Upper lobe of left lung (tissue), 6 donors: ENCODE measurements around the gene SLC48A1. TPM values are rescaled to one million over a fixed set of nuclear protein-coding genes. Genes with fewer than 3 reads are reported as not detected.

Experiments
- ATAC-seq, 2 donors: fragments of 200-7000 bp; cut with Tn5 transposase; one replicate each; pipeline ENCODE4 v1.9.1; 2022; ENCODE audit warnings: mild to moderate bottlenecking in 2 of 2, moderate library complexity in 2 of 2; ENCODE audit not compliant: low FRiP score in 2 of 2
- DNase-seq, 2 donors: peaks; one replicate each; pipeline ENCODE4 v3.0.0-alpha.2; 2019 to 2020
- H3K27ac ChIP-seq, 4 donors: fragments of 200-600 bp; sonication (generic); one replicate each; pipeline ENCODE4 v1.5.1; 2016 to 2019
- H3K27me3 ChIP-seq, 4 donors: fragments of 200-600 bp; sonication (generic); one replicate each; pipeline ENCODE4 v1.5.1; 2017 to 2019
- H3K36me3 ChIP-seq, 4 donors: fragments of 200-600 bp; sonication (generic); one replicate each; pipeline ENCODE4 v1.5.1; 2016 to 2019
- H3K4me1 ChIP-seq, 4 donors: fragments of 200-600 bp; sonication (generic); one replicate each; pipeline ENCODE4 v1.5.1; 2018 to 2019
- H3K4me3 ChIP-seq, 4 donors: fragments of 200-600 bp; sonication (generic); one replicate each; pipeline ENCODE4 v1.5.1; 2017 to 2019; ENCODE audit warnings: mild to moderate bottlenecking in 2 of 4, moderate library complexity in 1 of 4
- H3K9me3 ChIP-seq, 4 donors: fragments of 200-600 bp; sonication (generic); one replicate each; pipeline ENCODE4 v1.5.1; 2018 to 2019
- EP300 ChIP-seq, 4 donors: sonication (generic); formaldehyde crosslinking; IDR thresholded peaks; one replicate each; pipeline ENCODE4 v1.5.1; 2017; ENCODE audit warnings: antibody characterized with exemption in 4 of 4, control low read depth in 2 of 4
- POLR2A ChIP-seq, 4 donors: fragments of 450-650 bp; IDR thresholded peaks; one replicate each; pipeline ENCODE4 v1.5.1; 2016 to 2017; ENCODE audit warnings: antibody characterized with exemption in 4 of 4, mild to moderate bottlenecking in 2 of 4
- POLR2AphosphoS5 ChIP-seq, 2 donors: sonication (generic); formaldehyde crosslinking; IDR thresholded peaks; one replicate each; pipeline ENCODE4 v1.5.1; 2017; ENCODE audit warnings: antibody characterized with exemption in 2 of 2
- WGBS, 2 donors: methylation state at CpG; one replicate each; pipeline ENCODE4 v1.1.5; 2017 to 2018; 5-methylcytosine and 5-hydroxymethylcytosine counted together
- total RNA-seq, 6 donors: library from RNA; depleted of rRNA in 4 of 6; stranded (reverse); fragments of >200 nt in 4 of 6; gene quantifications; one replicate each; pipeline versions ENCODE4 v1.1.0 to v1.2.1, GENCODE V29; 2016 to 2021
- TF ChIP-seq, protein P1 (sequence below), 6 experiments: fragments of 450-650 bp in 4 of 6; fragments of 200-600 bp in 2 of 6; sonication (generic) in 2 of 6; IDR thresholded peaks; one replicate each; pipeline ENCODE4 v1.5.1; 2016 to 2019; ENCODE audit warnings: antibody characterized with exemption in 6 of 6
- donor health status: DM: no; HTN: no; CAD: no; lungs with moderate emphysema.
- donor health status: DM: no; HTN: yes; CAD: no; lungs with severe emphysema.

SLC48A1 gene
- total RNA-seq, 6 donors from 2014 or later: 26.5 to 36.5 (median 33.9) TPM

DNA sequence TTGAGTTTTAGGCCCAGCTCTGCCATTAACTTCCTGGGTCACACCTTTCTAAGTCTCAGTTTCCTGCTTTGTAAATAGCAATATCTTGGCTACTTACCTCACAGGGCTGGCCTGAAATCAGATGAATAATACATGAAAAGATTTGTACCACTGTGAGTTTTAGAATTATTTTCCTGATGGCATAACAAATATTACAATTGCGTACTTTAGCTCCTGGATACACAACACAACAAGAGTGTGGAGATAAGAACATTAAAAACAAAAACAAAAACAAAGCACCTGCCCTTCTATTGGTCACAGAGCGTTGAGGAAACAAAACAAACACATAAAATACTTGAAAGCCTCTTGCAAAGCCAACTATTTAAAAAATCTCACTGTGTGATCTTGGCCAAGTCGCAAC is 51.6 kb downstream of the SLC48A1 start:
- H3K27me3 ChIP-seq: no peaks in the 10 kb centered on the region
- 67 to 73% methylated on average over 3 of the region's 3 CpGs for WGBS, 2 donors
- ATAC-seq: no peak
- H3K36me3 ChIP-seq: no peaks in the 10 kb centered on the region
- DNase-seq: no peak
- H3K4me3 ChIP-seq: no peak overlapping the region
- no peak for TF ChIP-seq POLR2A (IDR thresholded peaks at IDR 0.05)
- no peak for TF ChIP-seq EP300 (IDR thresholded peaks at IDR 0.05)
- TF ChIP-seq, protein P1, sequence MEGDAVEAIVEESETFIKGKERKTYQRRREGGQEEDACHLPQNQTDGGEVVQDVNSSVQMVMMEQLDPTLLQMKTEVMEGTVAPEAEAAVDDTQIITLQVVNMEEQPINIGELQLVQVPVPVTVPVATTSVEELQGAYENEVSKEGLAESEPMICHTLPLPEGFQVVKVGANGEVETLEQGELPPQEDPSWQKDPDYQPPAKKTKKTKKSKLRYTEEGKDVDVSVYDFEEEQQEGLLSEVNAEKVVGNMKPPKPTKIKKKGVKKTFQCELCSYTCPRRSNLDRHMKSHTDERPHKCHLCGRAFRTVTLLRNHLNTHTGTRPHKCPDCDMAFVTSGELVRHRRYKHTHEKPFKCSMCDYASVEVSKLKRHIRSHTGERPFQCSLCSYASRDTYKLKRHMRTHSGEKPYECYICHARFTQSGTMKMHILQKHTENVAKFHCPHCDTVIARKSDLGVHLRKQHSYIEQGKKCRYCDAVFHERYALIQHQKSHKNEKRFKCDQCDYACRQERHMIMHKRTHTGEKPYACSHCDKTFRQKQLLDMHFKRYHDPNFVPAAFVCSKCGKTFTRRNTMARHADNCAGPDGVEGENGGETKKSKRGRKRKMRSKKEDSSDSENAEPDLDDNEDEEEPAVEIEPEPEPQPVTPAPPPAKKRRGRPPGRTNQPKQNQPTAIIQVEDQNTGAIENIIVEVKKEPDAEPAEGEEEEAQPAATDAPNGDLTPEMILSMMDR (IDR thresholded peaks at IDR 0.05): no peak
- no peak for TF ChIP-seq POLR2AphosphoS5 (IDR thresholded peaks at IDR 0.05)
- no peaks in the 10 kb centered on the region for H3K9me3 ChIP-seq
- H3K27ac ChIP-seq: peak overlapping the region; percentile 97 to 99 (median 98)
- H3K4me1 ChIP-seq: peaks cover 90 to 96% (median 91%) of the 10 kb centered on the region in 4 donors

DNA sequence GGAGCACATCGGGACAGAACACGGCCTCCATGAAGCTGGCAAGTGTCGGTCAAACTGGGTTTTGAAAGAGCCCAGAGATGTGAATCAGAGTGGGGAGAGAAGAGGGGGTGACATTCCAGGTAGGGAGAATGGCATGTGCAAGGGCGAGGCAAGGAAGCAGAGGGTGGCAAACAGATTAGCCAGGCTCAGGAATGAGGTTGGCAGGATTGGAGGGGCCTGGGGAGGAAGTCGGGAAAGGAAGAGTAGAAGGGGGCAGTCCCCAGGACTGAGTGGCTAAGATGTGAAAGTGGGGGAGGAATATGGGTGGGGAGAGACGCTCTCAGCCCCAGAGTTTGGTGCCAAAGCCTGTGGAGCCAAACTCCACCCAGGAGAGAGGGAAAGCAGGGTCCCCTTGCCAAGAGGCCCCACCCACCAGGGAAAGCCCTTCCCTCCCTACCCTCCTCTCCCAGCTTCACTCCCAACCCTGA is 52.2 kb downstream of the SLC48A1 start:
- ATAC-seq: peak; percentile 56 to 85
- Histone ChIP-seq H3K4me1 (peaks cover 89 to 98% (median 96%) of the 10 kb centered on the region in 4 donors), H3K36me3 (no peaks in the 10 kb centered on the region), H3K27me3 (no peaks in the 10 kb centered on the region), H3K27ac (peak overlapping the region; percentile 97 to 99 (median 98)), H3K9me3 (no peaks in the 10 kb centered on the region), H3K4me3 (no peak overlapping the region)
- peak in 1 of 4 donors; percentile 57 for TF ChIP-seq EP300 (IDR thresholded peaks at IDR 0.05)
- TF ChIP-seq POLR2A (IDR thresholded peaks at IDR 0.05): peak in 1 of 4 donors; percentile 20
- TF ChIP-seq, protein P1 (IDR thresholded peaks at IDR 0.05): no peak
- peak; percentile 46 to 57 for TF ChIP-seq POLR2AphosphoS5 (IDR thresholded peaks at IDR 0.05)
- DNase-seq: peak in 1 of 2 donors; percentile 84
- 50 to 63% methylated on average over 6 of the region's 6 CpGs for WGBS, 2 donors

DNA sequence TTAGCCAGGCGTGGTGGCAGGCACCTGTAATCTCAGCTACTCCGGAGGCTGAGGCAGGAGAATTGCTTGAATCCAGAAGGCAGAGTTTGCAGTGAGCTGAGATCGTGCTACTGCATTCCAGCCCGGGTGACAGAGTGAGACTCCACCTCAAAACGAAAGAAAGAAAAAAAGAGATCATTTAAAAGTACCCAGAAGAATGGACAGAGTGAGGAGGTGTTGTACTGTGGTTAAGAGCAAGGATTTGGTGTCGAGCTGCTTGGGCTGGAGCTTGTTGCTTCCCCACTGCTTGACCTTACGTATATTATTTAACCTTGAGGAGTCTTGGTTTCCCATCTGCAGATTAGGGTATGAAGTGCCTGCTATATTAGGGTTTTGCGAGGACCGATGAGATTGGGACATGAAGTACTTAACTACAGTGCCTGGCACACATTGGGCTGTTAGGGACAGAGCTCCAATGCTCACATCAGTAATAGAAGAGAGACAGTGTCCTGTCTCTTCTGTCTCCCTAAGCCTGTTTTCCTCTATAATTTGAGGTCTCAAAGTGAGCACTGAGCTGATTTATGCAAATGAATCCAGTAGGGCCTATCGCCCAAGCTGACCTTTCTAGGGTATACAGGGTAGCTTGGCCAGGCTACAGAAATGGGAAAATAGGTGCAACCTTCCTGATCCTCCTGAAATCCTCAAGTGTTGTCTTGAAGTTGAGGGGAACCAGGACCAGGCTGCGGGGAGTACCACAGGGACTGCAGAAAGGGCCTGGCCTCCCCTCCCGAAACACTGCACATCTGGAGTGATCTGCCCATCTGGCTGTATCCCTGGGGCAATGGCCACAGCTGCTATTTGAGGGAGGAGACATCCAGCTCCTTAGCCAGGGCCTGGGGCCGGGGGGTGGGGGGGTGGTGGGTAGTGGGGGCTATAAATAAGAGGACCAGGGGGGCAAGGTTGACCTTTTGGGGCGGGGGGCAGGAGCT is 55.3 kb downstream of the SLC48A1 start:
- H3K4me1 ChIP-seq: peaks cover 58 to 71% (median 69%) of the 10 kb centered on the region in 4 donors

DNA sequence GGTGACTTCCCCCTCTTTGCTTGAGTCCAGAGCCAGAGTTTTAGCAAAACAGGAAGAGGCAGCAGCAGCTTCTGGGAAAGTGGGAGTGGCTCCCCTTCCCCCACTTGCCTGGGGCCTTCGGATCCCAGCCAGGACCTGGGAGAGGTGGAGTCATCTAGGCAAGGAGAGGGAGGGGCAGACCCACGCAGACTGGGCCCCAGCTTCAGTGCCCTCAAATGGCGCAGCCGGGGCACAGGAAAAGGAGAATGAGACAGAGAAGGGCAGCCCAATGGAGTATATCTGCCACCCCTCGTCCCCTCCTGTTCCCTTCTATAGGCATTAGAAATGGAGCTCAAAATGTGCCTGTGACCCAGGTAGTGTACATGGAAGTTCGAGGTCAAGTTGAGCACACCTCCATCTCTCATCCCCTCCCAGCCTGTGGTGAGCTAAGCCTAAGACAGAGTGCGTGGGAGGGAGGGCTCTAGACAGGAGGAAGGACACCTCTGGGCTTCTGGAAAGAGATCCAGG is 56.0 kb downstream of the SLC48A1 start:
- DNase-seq: peak in 1 of 2 donors; percentile 91
- peak; percentile 60 to 80 for TF ChIP-seq POLR2AphosphoS5 (IDR thresholded peaks at IDR 0.05)
- TF ChIP-seq, protein P1 (IDR thresholded peaks at IDR 0.05): no peak
- TF ChIP-seq POLR2A (IDR thresholded peaks at IDR 0.05): peak in 1 of 4 donors; percentile 68
- TF ChIP-seq EP300 (IDR thresholded peaks at IDR 0.05): peak in 1 of 4 donors; percentile 51
- Histone ChIP-seq H3K4me1 (peaks cover 52 to 64% (median 62%) of the 10 kb centered on the region in 4 donors), H3K36me3 (no peaks in the 10 kb centered on the region), H3K27ac (peak overlapping the region; percentile 85 to 99 (median 94)), H3K4me3 (peak overlapping the region in 2 of 4 donors; percentile 13 to 23), H3K27me3 (no peaks in the 10 kb centered on the region), H3K9me3 (no peaks in the 10 kb centered on the region)
- peak; percentile 78 to 81 for ATAC-seq
- 17 to 24% methylated on average over 6 to 7 of the region's 7 CpGs for WGBS, 2 donors

More for the DNA sequence above, 55.3 kb downstream of the SLC48A1 start:
- H3K9me3 ChIP-seq: no peaks in the 10 kb centered on the region
- H3K4me3 ChIP-seq: no peak overlapping the region
- ATAC-seq (peak in 1 of 2 donors; percentile 37), DNase-seq (no peak)
- no peaks in the 10 kb centered on the region for H3K36me3 ChIP-seq
- H3K27ac ChIP-seq: peak overlapping the region; percentile 85 to 99 (median 94)
- TF ChIP-seq, protein P1 (IDR thresholded peaks at IDR 0.05): no peak
- no peak for TF ChIP-seq EP300 (IDR thresholded peaks at IDR 0.05)
- TF ChIP-seq POLR2AphosphoS5 (IDR thresholded peaks at IDR 0.05): no peak
- no peak for TF ChIP-seq POLR2A (IDR thresholded peaks at IDR 0.05)
- no peaks in the 10 kb centered on the region for H3K27me3 ChIP-seq
- 45 to 47% methylated on average over 13 of the region's 14 CpGs for WGBS, 2 donors
